H1 (cell line): ENCODE measurements around the gene IL36B. TPM values are rescaled to one million over a fixed set of nuclear protein-coding genes. Genes with fewer than 3 reads are reported as not detected.

Source experiments
- CTCF ChIA-PET: fragments of 300-600 bp; sonication (Branson Sonifier 250); formaldehyde crosslinking; loops from one replicate; lab custom pipeline; 2021; ENCODE audit not compliant: partially characterized antibody; lab: Charles Lee
- POLR2A ChIA-PET: fragments of 300-600 bp; sonication (Branson Sonifier 250); formaldehyde crosslinking; loops from one replicate; lab custom pipeline; 2021; ENCODE audit warnings: inconsistent platforms; ENCODE audit not compliant: partially characterized antibody; lab: Charles Lee
- DNase-seq, 2 experiments: peaks; one replicate each; pipeline versions ENCODE4 v3.0.0 to v3.0.0-alpha.2; 2010 to 2022; ENCODE audit warnings: low spot score in 2 of 2, low read depth in 1 of 2, mixed read lengths in 1 of 2
- FAIRE-seq: peaks from 2 replicates; lab custom pipeline; 2011; peaks lifted over from hg19 to GRCh38; lab: Jason Lieb, UNC
- H2AFZ ChIP-seq: 2 replicates; pipeline ENCODE4 v1.8.1; 2012; ENCODE audit warnings: low read length, inconsistent platforms
- H2AK5ac ChIP-seq: 2 replicates; pipeline ENCODE4 v1.6.1; 2013; ENCODE audit warnings: low read depth, low read length
- H2BK120ac ChIP-seq: replicated peaks from 2 replicates; pipeline ENCODE3; 2013; ENCODE audit warnings: low read depth, low read length, inconsistent platforms
- H2BK12ac ChIP-seq: 2 replicates; pipeline ENCODE4 v1.6.1; 2013; ENCODE audit warnings: low read depth, low read length
- H2BK15ac ChIP-seq: 2 replicates; pipeline ENCODE4 v1.6.1; 2013; ENCODE audit warnings: low read length
- H2BK20ac ChIP-seq: 2 replicates; pipeline ENCODE4 v1.6.1; 2013; ENCODE audit warnings: low read length
- H2BK5ac ChIP-seq: 2 replicates; pipeline ENCODE4 v1.6.1; 2013; ENCODE audit warnings: low read depth, low read length
- H3K14ac ChIP-seq: 2 replicates; pipeline ENCODE4 v1.6.1; 2013; ENCODE audit warnings: inconsistent platforms; ENCODE audit not compliant: insufficient read length
- H3K18ac ChIP-seq: 2 replicates; pipeline ENCODE4 v1.6.1; 2013; ENCODE audit warnings: low read length; ENCODE audit errors: extremely low read depth
- H3K23ac ChIP-seq: 2 replicates; pipeline ENCODE4 v1.6.1; 2013; ENCODE audit warnings: inconsistent platforms; ENCODE audit not compliant: insufficient read length
- H3K23me2 ChIP-seq: 2 replicates; pipeline ENCODE4 v1.6.1; 2013; ENCODE audit warnings: low read depth, low read length
- H3K27ac ChIP-seq: 2 replicates; pipeline ENCODE4 v1.6.1; 2011; ENCODE audit warnings: low read depth, low read length, inconsistent platforms
- H3K27me3 ChIP-seq, 4 experiments: replicated peaks in 1 of 4; 1 replicate in 1 of 4; 2 replicates in 3 of 4; pipeline versions ENCODE4 v1.6.1 to v1.8.1; 2011 to 2013; ENCODE audit warnings: low read length in 3 of 4, mild to moderate bottlenecking in 3 of 4, inconsistent platforms in 2 of 4, mixed read lengths in 2 of 4, moderate library complexity in 1 of 4; ENCODE audit not compliant: control insufficient read depth in 3 of 4, insufficient read depth in 3 of 4; ENCODE audit errors: extremely low read depth in 1 of 4
- H3K36me3 ChIP-seq, 4 experiments: 2 replicates each; pipeline versions ENCODE4 v1.6.1 to v1.8.1; 2011 to 2013; ENCODE audit warnings: mild to moderate bottlenecking in 4 of 4, low read length in 3 of 4, moderate library complexity in 2 of 4, control low read depth in 1 of 4, inconsistent platforms in 1 of 4; ENCODE audit not compliant: insufficient read depth in 4 of 4, control insufficient read depth in 2 of 4
- H3K4ac ChIP-seq: replicated peaks from 2 replicates; pipeline ENCODE3; 2013; ENCODE audit warnings: low read length, low read depth, mixed read lengths, inconsistent platforms; ENCODE audit not compliant: insufficient read length
- H3K4me1 ChIP-seq, 4 experiments: replicated peaks in 1 of 4; 1 replicate in 1 of 4; 2 replicates in 3 of 4; pipeline versions ENCODE4 v1.6.1 to v1.8.1; 2011 to 2013; ENCODE audit warnings: low read length in 3 of 4, inconsistent platforms in 2 of 4, mixed read lengths in 1 of 4; ENCODE audit not compliant: insufficient read depth in 4 of 4, control insufficient read depth in 3 of 4
- H3K4me2 ChIP-seq, 2 experiments: 2 replicates each; pipeline versions ENCODE4 v1.6.1 to v1.8.1; 2011 to 2013; ENCODE audit warnings: low read depth in 2 of 2, low read length in 2 of 2, control low read depth in 1 of 2, inconsistent platforms in 1 of 2, mild to moderate bottlenecking in 1 of 2; ENCODE audit not compliant: insufficient read depth in 1 of 2
- H3K4me3 ChIP-seq, 4 experiments: fragments of 200-600, 300-600 bp in 1 of 4; sonication (generic), shearing (Covaris generic), sonication (Bioruptor Twin) in 1 of 4; 2 replicates each; pipeline versions ENCODE4 v1.5.1 to v1.8.1; 2011 to 2016; ENCODE audit warnings: low read length in 4 of 4, low read depth in 3 of 4, control low read depth in 2 of 4, inconsistent platforms in 2 of 4, mild to moderate bottlenecking in 2 of 4, mixed read lengths in 1 of 4, moderate library complexity in 1 of 4; ENCODE audit not compliant: insufficient read depth in 2 of 4; ENCODE audit errors: extremely low read depth in 1 of 4
- H3K56ac ChIP-seq: replicated peaks from 2 replicates; pipeline ENCODE3; 2013; ENCODE audit warnings: low read depth, mild to moderate bottlenecking, mixed read lengths, low read length, inconsistent platforms; ENCODE audit not compliant: insufficient read length
- H3K79me1 ChIP-seq: 2 replicates; pipeline ENCODE4 v1.6.1; 2013; ENCODE audit warnings: low read depth, low read length, control low read depth
- H3K79me2 ChIP-seq, 2 experiments: 2 replicates each; pipeline versions ENCODE4 v1.6.1 to v1.8.1; 2012 to 2013; ENCODE audit warnings: low read length in 2 of 2, mild to moderate bottlenecking in 2 of 2, inconsistent platforms in 1 of 2; ENCODE audit not compliant: insufficient read depth in 2 of 2, control insufficient read depth in 1 of 2
- H3K9ac ChIP-seq, 4 experiments: replicated peaks in 1 of 4; 1 replicate in 1 of 4; 2 replicates in 3 of 4; pipeline versions ENCODE4 v1.6.1 to v1.8.1; 2011 to 2013; ENCODE audit warnings: low read depth in 3 of 4, low read length in 3 of 4, control low read depth in 2 of 4, mild to moderate bottlenecking in 2 of 4, moderate library complexity in 2 of 4, inconsistent platforms in 1 of 4; ENCODE audit errors: extremely low read depth in 1 of 4
- H3K9me3 ChIP-seq, 2 experiments: 2 replicates each; pipeline versions ENCODE4 v1.6.1 to v1.8.1; 2012 to 2013; ENCODE audit warnings: mild to moderate bottlenecking in 2 of 2, moderate library complexity in 2 of 2, control low read depth in 1 of 2, inconsistent platforms in 1 of 2, low read depth in 1 of 2, low read length in 1 of 2, mixed read lengths in 1 of 2; ENCODE audit not compliant: insufficient read depth in 2 of 2
- H4K20me1 ChIP-seq, 2 experiments: replicated peaks in 1 of 2; 2 replicates each; pipeline versions ENCODE3 to v1.8.1; 2011 to 2013; ENCODE audit warnings: inconsistent platforms in 2 of 2, low read length in 2 of 2, mild to moderate bottlenecking in 1 of 2; ENCODE audit not compliant: insufficient read depth in 2 of 2, control insufficient read depth in 1 of 2
- H4K5ac ChIP-seq: 2 replicates; pipeline ENCODE4 v1.6.1; 2013; ENCODE audit warnings: low read length, low read depth, mixed read lengths, inconsistent platforms; ENCODE audit not compliant: insufficient read length
- H4K8ac ChIP-seq: 2 replicates; pipeline ENCODE4 v1.8.0; 2013; ENCODE audit warnings: mild to moderate bottlenecking, moderate library complexity, low read length, inconsistent platforms; ENCODE audit not compliant: insufficient read depth; ENCODE audit errors: extremely low read depth
- H4K91ac ChIP-seq: replicated peaks from 2 replicates; pipeline ENCODE3; 2013; ENCODE audit warnings: low read length, mixed read lengths, inconsistent platforms; ENCODE audit not compliant: insufficient read length
- HDAC2 ChIP-seq, 2 experiments: fragments of 300-600 bp in 1 of 2; sonication (generic) in 1 of 2; IDR thresholded peaks; 2 replicates each; pipeline ENCODE4 v1.6.1; 2011 to 2012; ENCODE audit warnings: low read depth in 2 of 2, low read length in 2 of 2, mild to moderate bottlenecking in 2 of 2, moderate library complexity in 2 of 2, borderline replicate concordance in 1 of 2, inconsistent platforms in 1 of 2
- KDM1A ChIP-seq: fragments of 200-600, 300-600 bp; sonication (generic); IDR thresholded peaks from 2 replicates; pipeline ENCODE4 v1.7.1; 2016; ENCODE audit warnings: mild to moderate bottlenecking, low read length, borderline replicate concordance
- NRF1 ChIP-seq: IDR thresholded peaks from 2 replicates; pipeline ENCODE4 v1.6.1; 2011; ENCODE audit warnings: mild to moderate bottlenecking, low read depth, low read length, improper control_type of control experiment
- SAP30 ChIP-seq: fragments of 300-600 bp; sonication (generic); IDR thresholded peaks from 2 replicates; pipeline ENCODE4 v1.7.1; 2012; ENCODE audit warnings: low read length, moderate library complexity, mild to moderate bottlenecking, inconsistent platforms; ENCODE audit not compliant: insufficient read depth, insufficient replicate concordance
- TAF7 ChIP-seq: optimal IDR thresholded peaks from 2 replicates; pipeline ENCODE3; 2011; ENCODE audit warnings: low read depth, mild to moderate bottlenecking, inconsistent platforms, low read length, moderate library complexity, borderline replicate concordance
- TEAD4 ChIP-seq: IDR thresholded peaks from 2 replicates; pipeline ENCODE4 v1.6.1; 2012; ENCODE audit warnings: low read depth, low read length, inconsistent platforms, mixed read lengths
- WGBS, 2 experiments: shearing (Covaris generic) in 1 of 2; methylation state at CpG; one replicate each; pipeline versions ENCODE4 v1.1.6 to v1.1.7; 2013 to 2015; ENCODE audit warnings: low lambda C conversion rate in 2 of 2, mixed read lengths in 2 of 2, inconsistent platforms in 1 of 2, low coverage in 1 of 2, missing lambda C conversion rate in 1 of 2; ENCODE audit not compliant: insufficient replicate concordance in 2 of 2, insufficient coverage in 1 of 2, insufficient read length in 1 of 2; ENCODE audit errors: extremely low coverage in 1 of 2, missing lambda C conversion rate in 1 of 2; 5-methylcytosine and 5-hydroxymethylcytosine counted together
- polyA plus RNA-seq, 7 experiments: library from polyadenylated mRNA; depleted of rRNA in 3 of 7; stranded (reverse) in 5 of 7; unstranded in 2 of 7; fragments of >200 nt in 5 of 7; fragments of 200-250 nt in 2 of 7; gene quantifications; 1 replicate in 5 of 7; 2 replicates in 1 of 7; 4 replicates in 1 of 7; pipeline versions ENCODE4 v1.2.1 to v1.2.3, GENCODE V29; 2011 to 2013; ENCODE audit warnings: missing spikeins in 2 of 7, mixed read lengths in 2 of 7
- total RNA-seq: library from RNA; stranded (reverse); fragmentation: NEBNext Ultra II Directional; extraction: Animal tissue kit (Norgen Biotek cat#: 25700); gene quantifications from 2 replicates; pipeline ENCODE4 v1.2.1, GENCODE V29; 2021

IL36B gene
- total and polyA plus RNA-seq, 2 of the 8 experiments (the other 6 are each of a cell fraction or from before 2014, with no cell fraction given), result not detected

- ChIA-PET CTCF (interaction anchor here (0.7 to 2.3 kb wide), 3 partner anchors 11 to 184 kb away, joined by 3 to 12 read pairs (median 4); no protein-coding TSS in a partner anchor), POLR2A (no interaction called here)
- Histone ChIP-seq H2BK15ac (no peak overlapping the region), H3K4me2 (no peak overlapping the region), H3K23me2 (peaks cover 2% of the 10 kb centered on the region; the same call in 1 of the 2 replicates), H3K79me1 (no peaks in the 10 kb centered on the region), H4K91ac (no peak overlapping the region), H2AK5ac (no peak overlapping the region), H3K56ac (no peak overlapping the region), H2BK12ac (no peak overlapping the region), H3K36me3 (no peaks in the 10 kb centered on the region), H4K20me1 (peaks cover 0 to 2% of the 10 kb centered on the region in 2 experiments), H3K4me3 (no peak overlapping the region), H3K23ac (no peak overlapping the region), H3K79me2 (no peaks in the 10 kb centered on the region), H4K5ac (no peak overlapping the region), H3K14ac (no peak overlapping the region), H3K18ac (no peak overlapping the region), H2BK120ac (no peak overlapping the region), H3K4ac (no peak overlapping the region), H3K4me1 (no peaks in the 10 kb centered on the region), H3K9me3 (0 out of 4 replicates have a peak, but pooled peaks cover 0 to 9% of the 10 kb centered on the region in 2 experiments), H2BK20ac (no peak overlapping the region), H3K27ac (no peak overlapping the region), H2BK5ac (no peak overlapping the region), H2AFZ (no peak overlapping the region), H3K9ac (no peak overlapping the region), H3K27me3 (no peaks in the 10 kb centered on the region), H4K8ac (no peak overlapping the region)
- 92% methylated on average over 1 of the region's 1 CpG; no CpG with 5 or more reads in 1 of the 2 experiments for WGBS, 2 experiments
- no peak for TF ChIP-seq NRF1
- TF ChIP-seq HDAC2 (IDR thresholded peaks at IDR 0.05; ENCODE audit: borderline replicate concordance in 1 of 2, low read depth in 2 of 2, low read length in 2 of 2), result no peak
- TF ChIP-seq KDM1A, result no peak
- no peak for TF ChIP-seq SAP30
- no peak for TF ChIP-seq TEAD4
- TF ChIP-seq TAF7, result no peak
- no peak for DNase-seq
- no peak for FAIRE-seq
Observed at GRCh38 chr2:113064898-113065297, 12.2 kb upstream of the IL36B start.
